ENCODE measurements around the gene TMEM130.

GRCh38 chr7:98830972-98831548, 38.8 kb downstream of the TMEM130 start:
- TF ChIP-seq CTCF (conservative IDR thresholded peaks at IDR 0.05 in 1 of 2, IDR thresholded peaks at IDR 0.05 in 1 of 2; ENCODE audit: low read depth in 1 of 2, low read length in 2 of 2), result no peak
- no peak for TF ChIP-seq EZH2 (IDR thresholded peaks at IDR 0.05; ENCODE audit: low read length, missing control alignments)
